Measurements from ENCODE around the gene LRP8. TPM values are rescaled to one million over a fixed set of nuclear protein-coding genes. Genes with fewer than 3 reads are reported as not detected.

LRP8 gene
- total RNA-seq, 1 experiment from 2014 or later: 69.5 TPM

DNA sequence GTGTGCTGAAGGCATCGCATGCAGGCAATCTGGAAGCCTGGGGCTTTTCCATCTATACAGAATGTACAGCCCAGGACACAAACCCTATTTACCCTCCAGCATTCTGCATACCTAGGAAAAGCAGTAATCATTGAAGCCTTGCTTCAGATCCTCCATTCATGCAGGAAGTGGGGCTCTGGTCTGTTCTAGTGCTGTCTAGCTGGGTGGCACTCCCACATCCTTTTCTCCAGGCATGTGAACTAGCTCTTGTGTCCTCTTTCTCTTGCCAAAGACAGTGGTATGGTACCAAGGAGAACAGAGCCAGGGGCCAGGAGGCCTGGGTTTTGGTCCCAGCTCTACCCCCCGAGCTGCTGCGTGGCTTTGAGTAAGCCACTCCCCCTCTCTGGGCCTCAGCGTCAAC, 21.7 kb downstream of the LRP8 start (continued):
- TF ChIP-seq, protein P1, sequence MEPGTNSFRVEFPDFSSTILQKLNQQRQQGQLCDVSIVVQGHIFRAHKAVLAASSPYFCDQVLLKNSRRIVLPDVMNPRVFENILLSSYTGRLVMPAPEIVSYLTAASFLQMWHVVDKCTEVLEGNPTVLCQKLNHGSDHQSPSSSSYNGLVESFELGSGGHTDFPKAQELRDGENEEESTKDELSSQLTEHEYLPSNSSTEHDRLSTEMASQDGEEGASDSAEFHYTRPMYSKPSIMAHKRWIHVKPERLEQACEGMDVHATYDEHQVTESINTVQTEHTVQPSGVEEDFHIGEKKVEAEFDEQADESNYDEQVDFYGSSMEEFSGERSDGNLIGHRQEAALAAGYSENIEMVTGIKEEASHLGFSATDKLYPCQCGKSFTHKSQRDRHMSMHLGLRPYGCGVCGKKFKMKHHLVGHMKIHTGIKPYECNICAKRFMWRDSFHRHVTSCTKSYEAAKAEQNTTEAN (CRISPR knock-in tag; IDR thresholded peaks at IDR 0.05): no peak
- TF ChIP-seq, protein P2, sequence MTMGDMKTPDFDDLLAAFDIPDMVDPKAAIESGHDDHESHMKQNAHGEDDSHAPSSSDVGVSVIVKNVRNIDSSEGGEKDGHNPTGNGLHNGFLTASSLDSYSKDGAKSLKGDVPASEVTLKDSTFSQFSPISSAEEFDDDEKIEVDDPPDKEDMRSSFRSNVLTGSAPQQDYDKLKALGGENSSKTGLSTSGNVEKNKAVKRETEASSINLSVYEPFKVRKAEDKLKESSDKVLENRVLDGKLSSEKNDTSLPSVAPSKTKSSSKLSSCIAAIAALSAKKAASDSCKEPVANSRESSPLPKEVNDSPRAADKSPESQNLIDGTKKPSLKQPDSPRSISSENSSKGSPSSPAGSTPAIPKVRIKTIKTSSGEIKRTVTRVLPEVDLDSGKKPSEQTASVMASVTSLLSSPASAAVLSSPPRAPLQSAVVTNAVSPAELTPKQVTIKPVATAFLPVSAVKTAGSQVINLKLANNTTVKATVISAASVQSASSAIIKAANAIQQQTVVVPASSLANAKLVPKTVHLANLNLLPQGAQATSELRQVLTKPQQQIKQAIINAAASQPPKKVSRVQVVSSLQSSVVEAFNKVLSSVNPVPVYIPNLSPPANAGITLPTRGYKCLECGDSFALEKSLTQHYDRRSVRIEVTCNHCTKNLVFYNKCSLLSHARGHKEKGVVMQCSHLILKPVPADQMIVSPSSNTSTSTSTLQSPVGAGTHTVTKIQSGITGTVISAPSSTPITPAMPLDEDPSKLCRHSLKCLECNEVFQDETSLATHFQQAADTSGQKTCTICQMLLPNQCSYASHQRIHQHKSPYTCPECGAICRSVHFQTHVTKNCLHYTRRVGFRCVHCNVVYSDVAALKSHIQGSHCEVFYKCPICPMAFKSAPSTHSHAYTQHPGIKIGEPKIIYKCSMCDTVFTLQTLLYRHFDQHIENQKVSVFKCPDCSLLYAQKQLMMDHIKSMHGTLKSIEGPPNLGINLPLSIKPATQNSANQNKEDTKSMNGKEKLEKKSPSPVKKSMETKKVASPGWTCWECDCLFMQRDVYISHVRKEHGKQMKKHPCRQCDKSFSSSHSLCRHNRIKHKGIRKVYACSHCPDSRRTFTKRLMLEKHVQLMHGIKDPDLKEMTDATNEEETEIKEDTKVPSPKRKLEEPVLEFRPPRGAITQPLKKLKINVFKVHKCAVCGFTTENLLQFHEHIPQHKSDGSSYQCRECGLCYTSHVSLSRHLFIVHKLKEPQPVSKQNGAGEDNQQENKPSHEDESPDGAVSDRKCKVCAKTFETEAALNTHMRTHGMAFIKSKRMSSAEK (CRISPR knock-in tag; IDR thresholded peaks at IDR 0.05; ENCODE audit: borderline replicate concordance): no peak
- TF ChIP-seq TP53 (CRISPR knock-in tag; IDR thresholded peaks at IDR 0.05) (no peak), ZNF219 (CRISPR knock-in tag; IDR thresholded peaks at IDR 0.05; ENCODE audit: borderline replicate concordance) (no peak)
- TF ChIP-seq, protein P3, sequence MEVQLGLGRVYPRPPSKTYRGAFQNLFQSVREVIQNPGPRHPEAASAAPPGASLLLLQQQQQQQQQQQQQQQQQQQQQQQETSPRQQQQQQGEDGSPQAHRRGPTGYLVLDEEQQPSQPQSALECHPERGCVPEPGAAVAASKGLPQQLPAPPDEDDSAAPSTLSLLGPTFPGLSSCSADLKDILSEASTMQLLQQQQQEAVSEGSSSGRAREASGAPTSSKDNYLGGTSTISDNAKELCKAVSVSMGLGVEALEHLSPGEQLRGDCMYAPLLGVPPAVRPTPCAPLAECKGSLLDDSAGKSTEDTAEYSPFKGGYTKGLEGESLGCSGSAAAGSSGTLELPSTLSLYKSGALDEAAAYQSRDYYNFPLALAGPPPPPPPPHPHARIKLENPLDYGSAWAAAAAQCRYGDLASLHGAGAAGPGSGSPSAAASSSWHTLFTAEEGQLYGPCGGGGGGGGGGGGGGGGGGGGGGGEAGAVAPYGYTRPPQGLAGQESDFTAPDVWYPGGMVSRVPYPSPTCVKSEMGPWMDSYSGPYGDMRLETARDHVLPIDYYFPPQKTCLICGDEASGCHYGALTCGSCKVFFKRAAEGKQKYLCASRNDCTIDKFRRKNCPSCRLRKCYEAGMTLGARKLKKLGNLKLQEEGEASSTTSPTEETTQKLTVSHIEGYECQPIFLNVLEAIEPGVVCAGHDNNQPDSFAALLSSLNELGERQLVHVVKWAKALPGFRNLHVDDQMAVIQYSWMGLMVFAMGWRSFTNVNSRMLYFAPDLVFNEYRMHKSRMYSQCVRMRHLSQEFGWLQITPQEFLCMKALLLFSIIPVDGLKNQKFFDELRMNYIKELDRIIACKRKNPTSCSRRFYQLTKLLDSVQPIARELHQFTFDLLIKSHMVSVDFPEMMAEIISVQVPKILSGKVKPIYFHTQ (CRISPR knock-in tag; IDR thresholded peaks at IDR 0.05): no peak
- TF ChIP-seq, protein P4, sequence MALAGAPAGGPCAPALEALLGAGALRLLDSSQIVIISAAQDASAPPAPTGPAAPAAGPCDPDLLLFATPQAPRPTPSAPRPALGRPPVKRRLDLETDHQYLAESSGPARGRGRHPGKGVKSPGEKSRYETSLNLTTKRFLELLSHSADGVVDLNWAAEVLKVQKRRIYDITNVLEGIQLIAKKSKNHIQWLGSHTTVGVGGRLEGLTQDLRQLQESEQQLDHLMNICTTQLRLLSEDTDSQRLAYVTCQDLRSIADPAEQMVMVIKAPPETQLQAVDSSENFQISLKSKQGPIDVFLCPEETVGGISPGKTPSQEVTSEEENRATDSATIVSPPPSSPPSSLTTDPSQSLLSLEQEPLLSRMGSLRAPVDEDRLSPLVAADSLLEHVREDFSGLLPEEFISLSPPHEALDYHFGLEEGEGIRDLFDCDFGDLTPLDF (CRISPR knock-in tag; IDR thresholded peaks at IDR 0.05): no peak
- TF ChIP-seq, protein P5, sequence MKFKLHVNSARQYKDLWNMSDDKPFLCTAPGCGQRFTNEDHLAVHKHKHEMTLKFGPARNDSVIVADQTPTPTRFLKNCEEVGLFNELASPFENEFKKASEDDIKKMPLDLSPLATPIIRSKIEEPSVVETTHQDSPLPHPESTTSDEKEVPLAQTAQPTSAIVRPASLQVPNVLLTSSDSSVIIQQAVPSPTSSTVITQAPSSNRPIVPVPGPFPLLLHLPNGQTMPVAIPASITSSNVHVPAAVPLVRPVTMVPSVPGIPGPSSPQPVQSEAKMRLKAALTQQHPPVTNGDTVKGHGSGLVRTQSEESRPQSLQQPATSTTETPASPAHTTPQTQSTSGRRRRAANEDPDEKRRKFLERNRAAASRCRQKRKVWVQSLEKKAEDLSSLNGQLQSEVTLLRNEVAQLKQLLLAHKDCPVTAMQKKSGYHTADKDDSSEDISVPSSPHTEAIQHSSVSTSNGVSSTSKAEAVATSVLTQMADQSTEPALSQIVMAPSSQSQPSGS (CRISPR knock-in tag; IDR thresholded peaks at IDR 0.05; ENCODE audit: borderline replicate concordance, low read depth): no peak

DNA sequence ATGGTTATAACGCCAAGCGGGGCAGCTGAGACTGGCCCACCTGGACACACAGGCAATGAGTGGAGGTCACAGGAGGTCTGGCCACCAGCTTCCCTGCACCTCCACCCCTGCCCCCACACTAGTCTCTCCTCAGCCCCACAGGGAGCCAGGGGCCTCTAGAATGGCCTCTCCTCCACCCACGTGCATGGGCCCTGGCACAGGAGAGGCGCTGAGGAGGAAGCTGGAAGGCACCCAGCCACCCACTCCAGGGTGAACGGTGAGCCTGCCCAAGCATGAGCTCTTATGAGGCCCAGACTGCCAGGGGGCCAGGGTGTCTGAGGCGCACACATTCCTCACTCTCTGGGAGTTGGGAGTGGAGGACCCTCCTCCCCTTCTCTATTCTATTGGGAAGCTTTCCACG, 22.2 kb downstream of the LRP8 start:
- Mint-ChIP-seq H3K9me3 (no peaks in the 10 kb centered on the region), H3K4me3 (no peak overlapping the region), H3K27ac (peak overlapping the region; percentile 56; the same call in 1 of the 2 replicates), H3K36me3 (peaks cover 3% of the 10 kb centered on the region; the same call in 1 of the 2 replicates), H3K27me3 (ENCODE audit: low read depth) (no peaks in the 10 kb centered on the region), H3K4me1 (peaks cover 21% of the 10 kb centered on the region)
- CTCF ChIA-PET: interaction anchor here (1.4 to 4.3 kb wide), 2 partner anchors 27 to 88 kb away, joined by 6 to 19 read pairs; no protein-coding TSS in a partner anchor
- POLR2A ChIA-PET: no interaction called here
- no peak for DNase-seq (ENCODE audit: low spot score)
- TF ChIP-seq, protein P6, sequence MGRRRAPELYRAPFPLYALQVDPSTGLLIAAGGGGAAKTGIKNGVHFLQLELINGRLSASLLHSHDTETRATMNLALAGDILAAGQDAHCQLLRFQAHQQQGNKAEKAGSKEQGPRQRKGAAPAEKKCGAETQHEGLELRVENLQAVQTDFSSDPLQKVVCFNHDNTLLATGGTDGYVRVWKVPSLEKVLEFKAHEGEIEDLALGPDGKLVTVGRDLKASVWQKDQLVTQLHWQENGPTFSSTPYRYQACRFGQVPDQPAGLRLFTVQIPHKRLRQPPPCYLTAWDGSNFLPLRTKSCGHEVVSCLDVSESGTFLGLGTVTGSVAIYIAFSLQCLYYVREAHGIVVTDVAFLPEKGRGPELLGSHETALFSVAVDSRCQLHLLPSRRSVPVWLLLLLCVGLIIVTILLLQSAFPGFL (CRISPR knock-in tag; IDR thresholded peaks at IDR 0.05; ENCODE audit: borderline replicate concordance): no peak
- TF ChIP-seq ZNF138 (CRISPR knock-in tag; conservative IDR thresholded peaks at IDR 0.05): no peak
- ATAC-seq: no peak

DNA sequence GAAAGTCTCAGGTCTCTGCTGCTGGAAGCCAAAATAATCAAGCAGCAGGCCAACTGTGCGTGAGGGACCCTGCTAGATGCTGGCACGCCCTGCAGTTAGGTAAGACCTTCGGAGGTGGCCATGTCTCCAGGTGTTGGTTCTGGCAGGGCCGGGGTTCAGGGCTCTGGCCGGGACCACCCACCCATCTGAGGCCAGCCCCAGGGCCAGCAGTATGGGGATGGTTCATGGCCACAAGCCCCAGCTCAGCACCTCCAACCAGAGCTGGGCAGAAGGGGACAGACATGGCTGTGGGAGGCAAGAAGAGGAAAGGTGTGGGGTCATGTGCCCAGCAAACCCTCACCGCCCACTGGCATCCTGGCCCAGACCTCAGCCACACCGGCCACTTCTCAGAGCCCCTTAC, 23.3 kb downstream of the LRP8 start:
- POLR2A ChIA-PET: no interaction called here
- DNase-seq (ENCODE audit: low spot score): no peak

More for the DNA sequence above, 23.3 kb downstream of the LRP8 start:
- no peaks in the 10 kb centered on the region for H3K36me3 Mint-ChIP-seq
- ATAC-seq: no peak
- CTCF ChIA-PET: interaction anchor here (4.3 kb wide), 1 partner anchor 89 kb away, joined by 19 read pairs; no protein-coding TSS in a partner anchor
- no peak overlapping the region for H3K27ac Mint-ChIP-seq
- H3K4me1 Mint-ChIP-seq: peaks cover 17% of the 10 kb centered on the region
- no peaks in the 10 kb centered on the region for H3K27me3 Mint-ChIP-seq (ENCODE audit: low read depth)
- no peak overlapping the region for H3K4me3 Mint-ChIP-seq
- TF ChIP-seq JAZF1 (CRISPR knock-in tag; IDR thresholded peaks at IDR 0.05) (no peak), NR2C2 (CRISPR knock-in tag; IDR thresholded peaks at IDR 0.05) (no peak)
- H3K9me3 Mint-ChIP-seq: no peaks in the 10 kb centered on the region
